Measurements from ENCODE around the gene COL4A1. TPM values are rescaled to one million over a fixed set of nuclear protein-coding genes. Genes with fewer than 3 reads are reported as not detected.

The COL4A1 gene
- polyA plus RNA-seq, 2 of the 4 experiments (the other 2 are of a cell fraction), result 23.8 to 71.3 TPM

- TF ChIP-seq HES2 (IDR thresholded peaks at IDR 0.05), result no peak
Measured at GRCh38 chr13:110176431-110176830, 130.5 kb downstream of the COL4A1 start (continued).

GRCh38 chr13:110173247-110173818 is 133.6 kb downstream of the COL4A1 start:
- Histone ChIP-seq H3K4me3 (no peak overlapping the region), H3K4me2 (no peak overlapping the region), H3K9me3 (no peaks in the 10 kb centered on the region), H3K27ac (no peak overlapping the region), H3K4me1 (no peaks in the 10 kb centered on the region)
- ATAC-seq, result no peak
- no peak for FAIRE-seq
- ChIA-PET POLR2A (no interaction called here), CTCF (no interaction called here)
- TF ChIP-seq JUNB (IDR thresholded peaks at IDR 0.05) (no peak), TFCP2L1 (CRISPR knock-in tag; IDR thresholded peaks at IDR 0.05) (no peak), ZNF302 (CRISPR knock-in tag; IDR thresholded peaks at IDR 0.05) (no peak), CBX2 (IDR thresholded peaks at IDR 0.05; ENCODE audit: borderline replicate concordance, low read depth) (no peak), BHLHE40 (IDR thresholded peaks at IDR 0.05; ENCODE audit: low read depth, low read length) (no peak), FOXS1 (CRISPR knock-in tag; IDR thresholded peaks at IDR 0.05) (no peak)
- DNase-seq (ENCODE audit: low read depth in 1 of 2, low spot score in 1 of 2), result no peak

- H3K4me2 ChIP-seq, result no peak overlapping the region
- TF ChIP-seq EHMT2 (IDR thresholded peaks at IDR 0.05; ENCODE audit: low read depth) (no peak), HOXB5 (CRISPR knock-in tag; IDR thresholded peaks at IDR 0.05) (no peak), CBX2 (IDR thresholded peaks at IDR 0.05; ENCODE audit: borderline replicate concordance, low read depth) (no peak), FOSB (CRISPR knock-in tag; IDR thresholded peaks at IDR 0.05) (no peak), NR3C1 (IDR thresholded peaks at IDR 0.05) (no peak), JUNB (IDR thresholded peaks at IDR 0.05) (no peak), HEYL (CRISPR knock-in tag; IDR thresholded peaks at IDR 0.05) (no peak), ESRRA (IDR thresholded peaks at IDR 0.05; ENCODE audit: borderline replicate concordance, low read length) (no peak), SREBF2 (IDR thresholded peaks at IDR 0.05) (no peak), CHD4 (IDR thresholded peaks at IDR 0.05; ENCODE audit: borderline replicate concordance) (no peak), HOXA7 (CRISPR knock-in tag; IDR thresholded peaks at IDR 0.05) (no peak), REST (IDR thresholded peaks at IDR 0.05) (no peak), KDM5A (IDR thresholded peaks at IDR 0.05) (no peak), EP300 (IDR thresholded peaks at IDR 0.05) (no peak)
- ATAC-seq, result no peak
- no peak overlapping the region for H3K27ac ChIP-seq
- 67% methylated on average over 9 of the region's 9 CpGs for WGBS (ENCODE audit: missing lambda C conversion rate)
- no peak for FAIRE-seq
- H3K4me3 ChIP-seq, result no peak overlapping the region
- ChIA-PET POLR2A (no interaction called here), CTCF (no interaction called here)
- H3K9me3 ChIP-seq, result no peaks in the 10 kb centered on the region
- DNase-seq (ENCODE audit: low read depth in 1 of 2, low spot score in 1 of 2), result no peak
- no peaks in the 10 kb centered on the region for H3K4me1 ChIP-seq
Measured at GRCh38 chr13:110170882-110171281, 136.1 kb downstream of the COL4A1 start.

Measured in A549 (cell line).